H9 (cell line): ENCODE data around the gene SLC17A6. TPM values are rescaled to one million over a fixed set of nuclear protein-coding genes. Genes with fewer than 3 reads are reported as not detected.

Experiments
- DNase-seq: peaks from one replicate; pipeline ENCODE4 v3.0.0-alpha.2; 2017
- H2AFZ ChIP-seq: one replicate; pipeline ENCODE4 v1.6.1; 2013; ENCODE audit warnings: mild to moderate bottlenecking, low read length, control low read depth, moderate library complexity
- H2AK5ac ChIP-seq: 2 replicates; pipeline ENCODE4 v1.6.1; 2013; ENCODE audit warnings: low read length, control low read depth, mixed read lengths; ENCODE audit not compliant: insufficient read length
- H2BK120ac ChIP-seq: one replicate; pipeline ENCODE4 v1.6.1; 2013; ENCODE audit warnings: low read depth, mild to moderate bottlenecking, low read length, control low read depth, inconsistent platforms; ENCODE audit not compliant: poor library complexity, severe bottlenecking
- H2BK12ac ChIP-seq: 2 replicates; pipeline ENCODE4 v1.6.1; 2013; ENCODE audit warnings: low read length, control low read depth, mixed read lengths, low read depth; ENCODE audit not compliant: insufficient read length
- H2BK15ac ChIP-seq: 2 replicates; pipeline ENCODE4 v1.6.1; 2013; ENCODE audit warnings: low read depth, low read length, control low read depth
- H2BK20ac ChIP-seq: one replicate; pipeline ENCODE4 v1.6.1; 2013; ENCODE audit warnings: low read depth, mild to moderate bottlenecking, low read length, control low read depth, inconsistent platforms; ENCODE audit not compliant: poor library complexity, severe bottlenecking
- H2BK5ac ChIP-seq: 2 replicates; pipeline ENCODE4 v1.6.1; 2013; ENCODE audit warnings: low read length, control low read depth, mixed read lengths; ENCODE audit not compliant: insufficient read length
- H3K14ac ChIP-seq: 2 replicates; pipeline ENCODE4 v1.6.1; 2013; ENCODE audit warnings: low read length, control low read depth; ENCODE audit not compliant: insufficient read depth
- H3K18ac ChIP-seq: 2 replicates; pipeline ENCODE4 v1.6.1; 2013; ENCODE audit warnings: low read depth, mild to moderate bottlenecking, mixed read lengths, low read length, control low read depth; ENCODE audit not compliant: insufficient read length
- H3K23ac ChIP-seq: 2 replicates; pipeline ENCODE4 v1.6.1; 2013; ENCODE audit warnings: low read length, control low read depth, mixed read lengths, low read depth; ENCODE audit not compliant: insufficient read length
- H3K23me2 ChIP-seq: 2 replicates; pipeline ENCODE4 v1.6.1; 2013; ENCODE audit warnings: low read depth, mild to moderate bottlenecking, mixed read lengths, low read length, control low read depth; ENCODE audit not compliant: insufficient read length, poor library complexity, severe bottlenecking
- H3K27ac ChIP-seq: 2 replicates; pipeline ENCODE4 v1.5.1; 2013; ENCODE audit warnings: low read length, control low read depth, mixed read lengths, low read depth; ENCODE audit not compliant: insufficient read length
- H3K27me3 ChIP-seq: 2 replicates; pipeline ENCODE4 v1.6.1; 2013; ENCODE audit warnings: low read length, control low read depth, inconsistent platforms; ENCODE audit not compliant: insufficient read depth
- H3K4ac ChIP-seq: 2 replicates; pipeline ENCODE4 v1.6.1; 2013; ENCODE audit warnings: low read depth, mild to moderate bottlenecking, control low read depth, inconsistent platforms, low read length, moderate library complexity
- H3K4me1 ChIP-seq: 2 replicates; pipeline ENCODE4 v1.6.1; 2013; ENCODE audit warnings: low read length, control low read depth, inconsistent platforms; ENCODE audit not compliant: insufficient read depth
- H3K4me2 ChIP-seq: 2 replicates; pipeline ENCODE4 v1.6.1; 2013; ENCODE audit warnings: low read length, control low read depth, mixed read lengths; ENCODE audit not compliant: insufficient read length, insufficient read depth
- H3K56ac ChIP-seq: 2 replicates; pipeline ENCODE4 v1.6.1; 2013; ENCODE audit warnings: low read depth, mild to moderate bottlenecking, mixed read lengths, low read length, control low read depth; ENCODE audit not compliant: insufficient read length
- H3K79me1 ChIP-seq: 2 replicates; pipeline ENCODE4 v1.6.1; 2013; ENCODE audit warnings: low read depth, mild to moderate bottlenecking, moderate library complexity, low read length, control low read depth, inconsistent platforms; ENCODE audit not compliant: insufficient read depth, poor library complexity, severe bottlenecking
- H3K79me2 ChIP-seq: 2 replicates; pipeline ENCODE4 v1.6.1; 2013; ENCODE audit warnings: low read length, control low read depth, inconsistent platforms; ENCODE audit not compliant: insufficient read depth
- H3K9ac ChIP-seq: 2 replicates; pipeline ENCODE4 v1.6.1; 2013; ENCODE audit warnings: low read length, control low read depth, mixed read lengths; ENCODE audit not compliant: insufficient read length; ENCODE audit errors: extremely low read depth
- H3K9me3 ChIP-seq: one replicate; pipeline ENCODE4 v1.6.1; 2013; ENCODE audit warnings: low read depth, low read length, inconsistent platforms; ENCODE audit not compliant: control insufficient read depth
- H3T11ph ChIP-seq: one replicate; pipeline ENCODE4 v1.6.1; 2013; ENCODE audit warnings: mild to moderate bottlenecking, low read length, control low read depth, inconsistent platforms
- H4K20me1 ChIP-seq: one replicate; pipeline ENCODE4 v1.6.1; 2013; ENCODE audit not compliant: control insufficient read depth, insufficient read length, insufficient read depth
- H4K5ac ChIP-seq: 2 replicates; pipeline ENCODE4 v1.6.1; 2013; ENCODE audit warnings: low read depth, mild to moderate bottlenecking, mixed read lengths, low read length, control low read depth; ENCODE audit not compliant: insufficient read length
- H4K8ac ChIP-seq: replicated peaks from 2 replicates; pipeline ENCODE4 v1.6.1; 2013; ENCODE audit warnings: low read length, control low read depth, mixed read lengths, low read depth; ENCODE audit not compliant: insufficient read length
- H4K91ac ChIP-seq: 2 replicates; pipeline ENCODE4 v1.6.1; 2013; ENCODE audit warnings: low read depth, mild to moderate bottlenecking, moderate library complexity, mixed read lengths, low read length, control low read depth; ENCODE audit not compliant: insufficient read length
- H3K27ac Mint-ChIP-seq, 3 experiments: 2 replicates in 2 of 3; 3 replicates in 1 of 3; pipeline ENCODE4 v1.8.0; 2020 to 2021; ENCODE audit warnings: mixed read lengths in 3 of 3, mild to moderate bottlenecking in 1 of 3, moderate library complexity in 1 of 3
- H3K27me3 Mint-ChIP-seq: 2 replicates; pipeline ENCODE4 v1.8.0; 2021; ENCODE audit warnings: low read depth, mild to moderate bottlenecking, moderate library complexity, mixed read lengths
- H3K36me3 Mint-ChIP-seq, 3 experiments: 2 replicates in 2 of 3; 3 replicates in 1 of 3; pipeline ENCODE4 v1.8.0; 2020 to 2021; ENCODE audit warnings: low read depth in 3 of 3, mixed read lengths in 3 of 3; ENCODE audit not compliant: insufficient read depth in 1 of 3
- H3K4me1 Mint-ChIP-seq, 2 experiments: 2 replicates each; pipeline ENCODE4 v1.8.0; 2020; ENCODE audit warnings: mixed read lengths in 2 of 2
- H3K4me3 Mint-ChIP-seq, 2 experiments: 2 replicates in 1 of 2; 3 replicates in 1 of 2; pipeline ENCODE4 v1.8.0; 2020 to 2021; ENCODE audit warnings: mild to moderate bottlenecking in 2 of 2, mixed read lengths in 2 of 2, moderate library complexity in 1 of 2
- H3K9me3 Mint-ChIP-seq, 2 experiments: 2 replicates in 1 of 2; 3 replicates in 1 of 2; pipeline ENCODE4 v1.8.0; 2020; ENCODE audit warnings: mild to moderate bottlenecking in 2 of 2, mixed read lengths in 2 of 2, moderate library complexity in 1 of 2
- WGBS: extraction: QIAGEN DNeasy Blood & Tissue Kit; methylation state at CpG from one replicate; pipeline ENCODE4 v1.1.7; 2013; ENCODE audit warnings: missing lambda C conversion rate, low lambda C conversion rate, mixed read lengths; ENCODE audit not compliant: insufficient read length; ENCODE audit errors: extremely low coverage; 5-methylcytosine and 5-hydroxymethylcytosine counted together
- total RNA-seq: library from RNA; stranded (reverse); gene quantifications from 2 replicates; pipeline ENCODE4 v1.2.1, GENCODE V29; 2021
- TF ChIP-seq, protein P1 (sequence below): fragments of 200-600 bp; sonication (generic); conservative IDR thresholded peaks from 3 replicates; pipeline ENCODE4 v1.8.0; 2021; ENCODE audit warnings: antibody characterized with exemption, mild to moderate bottlenecking

Gene SLC17A6
- total RNA-seq, 1 experiment from 2014 or later, result not detected

DNA sequence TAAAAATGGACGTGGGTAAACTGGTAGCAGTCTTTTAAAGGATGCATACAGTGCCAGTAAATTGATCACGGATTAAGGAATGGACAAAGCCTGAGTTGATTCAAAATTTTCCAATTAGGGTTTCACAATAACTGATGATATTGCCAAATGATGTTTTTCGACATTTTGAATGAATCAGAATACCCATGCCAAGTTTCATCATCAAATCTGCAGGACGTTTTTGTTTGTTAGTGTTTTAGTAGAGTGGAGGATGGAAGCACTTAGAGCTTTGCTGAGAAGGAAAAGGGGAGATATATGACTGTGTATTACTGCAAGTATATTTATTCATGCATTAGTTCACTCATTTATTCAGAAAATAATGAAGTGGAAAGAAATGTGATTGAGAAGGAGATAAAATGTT lies 78.3 kb downstream of the SLC17A6 start:
- Histone ChIP-seq H4K8ac (no peak overlapping the region), H3K18ac (no peak overlapping the region), H3K4me2 (no peak overlapping the region), H2AK5ac (no peak overlapping the region), H4K91ac (no peak overlapping the region), H3K9me3 (no peaks in the 10 kb centered on the region), H2BK20ac (no peak overlapping the region), H3K23me2 (no peaks in the 10 kb centered on the region), H2BK15ac (no peak overlapping the region), H4K5ac (no peak overlapping the region), H3K79me2 (no peaks in the 10 kb centered on the region), H3K27me3 (no peaks in the 10 kb centered on the region), H3K9ac (no peak overlapping the region), H2BK5ac (no peak overlapping the region), H3K56ac (no peak overlapping the region), H3K14ac (no peak overlapping the region), H3K4me1 (no peaks in the 10 kb centered on the region), H2BK12ac (no peak overlapping the region), H3K23ac (no peak overlapping the region), H3K27ac (no peak overlapping the region), H2BK120ac (no peak overlapping the region), H2AFZ (no peak overlapping the region), H3K79me1 (no peaks in the 10 kb centered on the region), H3T11ph (no peak overlapping the region), H3K4ac (no peak overlapping the region), H4K20me1 (no peaks in the 10 kb centered on the region)
- Mint-ChIP-seq H3K27ac (no peak overlapping the region), H3K4me3 (no peak overlapping the region), H3K9me3 (no peaks in the 10 kb centered on the region; a peak in 1 of 5 replicates), H3K4me1 (no peaks in the 10 kb centered on the region), H3K27me3 (peaks cover 2% of the 10 kb centered on the region; the same call in 1 of the 2 replicates), H3K36me3 (no peaks in the 10 kb centered on the region)
- no peak for DNase-seq
- TF ChIP-seq, protein P1, sequence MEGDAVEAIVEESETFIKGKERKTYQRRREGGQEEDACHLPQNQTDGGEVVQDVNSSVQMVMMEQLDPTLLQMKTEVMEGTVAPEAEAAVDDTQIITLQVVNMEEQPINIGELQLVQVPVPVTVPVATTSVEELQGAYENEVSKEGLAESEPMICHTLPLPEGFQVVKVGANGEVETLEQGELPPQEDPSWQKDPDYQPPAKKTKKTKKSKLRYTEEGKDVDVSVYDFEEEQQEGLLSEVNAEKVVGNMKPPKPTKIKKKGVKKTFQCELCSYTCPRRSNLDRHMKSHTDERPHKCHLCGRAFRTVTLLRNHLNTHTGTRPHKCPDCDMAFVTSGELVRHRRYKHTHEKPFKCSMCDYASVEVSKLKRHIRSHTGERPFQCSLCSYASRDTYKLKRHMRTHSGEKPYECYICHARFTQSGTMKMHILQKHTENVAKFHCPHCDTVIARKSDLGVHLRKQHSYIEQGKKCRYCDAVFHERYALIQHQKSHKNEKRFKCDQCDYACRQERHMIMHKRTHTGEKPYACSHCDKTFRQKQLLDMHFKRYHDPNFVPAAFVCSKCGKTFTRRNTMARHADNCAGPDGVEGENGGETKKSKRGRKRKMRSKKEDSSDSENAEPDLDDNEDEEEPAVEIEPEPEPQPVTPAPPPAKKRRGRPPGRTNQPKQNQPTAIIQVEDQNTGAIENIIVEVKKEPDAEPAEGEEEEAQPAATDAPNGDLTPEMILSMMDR, result no peak
- no CpG with 5 or more reads among the region's 4 CpGs for WGBS
